ENCODE data around the gene DCANP1. TPM values are rescaled to one million over a fixed set of nuclear protein-coding genes. Genes with fewer than 3 reads are reported as not detected.

Gene DCANP1
- total and polyA plus RNA-seq, 2 of the 13 experiments (the other 11 are each of a cell fraction or from before 2014, with no cell fraction given), result not detected

DNA sequence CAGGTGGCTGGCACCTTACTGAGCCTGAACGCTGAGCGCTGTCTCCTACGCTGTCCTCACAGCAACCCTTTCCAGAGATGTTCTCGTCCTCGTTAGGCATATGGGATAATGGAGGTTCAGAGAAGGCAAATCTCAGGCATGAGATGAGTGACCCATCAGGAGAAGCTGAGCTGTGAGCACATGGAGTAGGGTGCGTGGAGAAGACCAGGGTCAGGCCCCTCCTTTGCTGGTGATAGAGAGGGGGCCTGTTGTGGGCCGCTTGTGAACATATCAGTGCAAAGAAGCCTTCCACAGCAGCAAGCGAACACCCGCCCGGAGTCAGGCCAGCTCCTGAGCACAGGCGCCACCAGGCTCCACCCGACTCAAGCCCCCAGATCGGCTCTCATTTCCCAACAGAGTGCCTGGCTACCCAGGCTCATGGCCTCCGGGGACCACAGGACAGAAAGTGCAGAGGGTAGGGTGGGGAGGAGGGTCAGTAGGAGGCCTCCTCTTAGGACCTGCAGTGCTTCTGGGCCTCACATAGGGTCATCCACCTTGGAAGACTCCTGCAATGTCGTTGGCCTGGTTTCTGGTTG lies 20.0 kb upstream of the DCANP1 start:
- H3K9ac ChIP-seq (ENCODE audit: insufficient read depth, low read depth, low read length), result no peak overlapping the region
- no peak overlapping the region for H3K27ac ChIP-seq (ENCODE audit: extremely low read length, insufficient read depth, low read length)
- H3K79me2 ChIP-seq (ENCODE audit: insufficient read depth, low read length), result no peaks in the 10 kb centered on the region
- 71% methylated on average over 14 of the region's 15 CpGs for WGBS (ENCODE audit: low lambda C conversion rate)
- intact Hi-C loops (cut with micrococcal nuclease; ENCODE audit: unreplicated experiment) (no loop called here), in situ Hi-C loops (cut with HindIII; ENCODE audit: extremely low pct_ligation_motif_present, low pct_unique_long_range_greater_than_20kb) (loop anchor here (5.0 to 25.0 kb wide), 2 partner anchors 85 to 270 kb away; no protein-coding TSS in a partner anchor)
- no peak for DNase-seq (ENCODE audit: low spot score)
- H3K9me3 ChIP-seq (ENCODE audit: low read length), result no peaks in the 10 kb centered on the region
- peaks cover 0 to 11% of the 10 kb centered on the region in 2 experiments; a peak in 3 of 5 replicates for H3K27me3 ChIP-seq (ENCODE audit: control insufficient read depth in 1 of 2, insufficient read depth in 2 of 2, low read length in 2 of 2)
- no peak overlapping the region for H3K4me2 ChIP-seq (ENCODE audit: low read depth, low read length)
- POLR2A ChIA-PET, result no interaction called here
- H3K4me3 ChIP-seq (replicated peaks in 1 of 3; ENCODE audit: insufficient read depth in 1 of 3, low read depth in 2 of 3, low read length in 3 of 3), result no peak overlapping the region
- TF ChIP-seq ZNF383 (CRISPR knock-in tag; IDR thresholded peaks at IDR 0.05; ENCODE audit: borderline replicate concordance) (no peak), IRX3 (CRISPR knock-in tag; IDR thresholded peaks at IDR 0.05; ENCODE audit: borderline replicate concordance, low read depth) (no peak), ZNF782 (CRISPR knock-in tag; IDR thresholded peaks at IDR 0.05; ENCODE audit: borderline replicate concordance) (no peak), ARID2 (CRISPR knock-in tag; IDR thresholded peaks at IDR 0.05; ENCODE audit: borderline replicate concordance) (no peak), MEF2D (CRISPR knock-in tag; IDR thresholded peaks at IDR 0.05) (no peak), ISL2 (CRISPR knock-in tag; IDR thresholded peaks at IDR 0.05) (no peak)
- no peaks in the 10 kb centered on the region for H3K36me3 ChIP-seq (replicated peaks in 1 of 2; ENCODE audit: control insufficient read depth in 1 of 2, insufficient read depth in 2 of 2, low read length in 2 of 2)
- CTCF ChIA-PET (ENCODE audit: low intra/inter-chr PET ratio, low total read pairs), result interaction anchor here (1.5 to 3.5 kb wide), 3 partner anchors 85 to 99 kb away, joined by 5 to 76 read pairs (median 6); no protein-coding TSS in a partner anchor
- H4K20me1 ChIP-seq (ENCODE audit: insufficient read depth, low read length), result no peaks in the 10 kb centered on the region
- FAIRE-seq, result no peak
- no peak overlapping the region for H2AFZ ChIP-seq (ENCODE audit: low read length)
- peaks cover 17% of the 10 kb centered on the region for H3K4me1 ChIP-seq (ENCODE audit: insufficient read depth, low read length)
- ATAC-seq, result no peak
- BruUV-seq (replicated peaks), result no TSS peak

Measured in HepG2 (cell line).